DOHH2 (cell line): ENCODE results near the gene SEMA5B.

Experiments
- H3F3A ChIP-seq: fragments of 200-600 bp; sonication (generic), shearing (Covaris generic); 2 replicates; pipeline ENCODE4 v1.6.0; 2016; ENCODE audit warnings: antibody characterized with exemption, mild to moderate bottlenecking; ENCODE audit not compliant: control insufficient read depth, insufficient read depth
- H3K27ac ChIP-seq: fragments of 200-600 bp; sonication (generic); 2 replicates; pipeline ENCODE4 v1.5.1; 2014; ENCODE audit warnings: low read depth, mild to moderate bottlenecking, low read length, moderate library complexity
- H3K27me3 ChIP-seq: fragments of 200-600 bp; sonication (generic); 2 replicates; pipeline ENCODE4 v1.6.1; 2014; ENCODE audit warnings: mild to moderate bottlenecking, low read length, mixed read lengths; ENCODE audit not compliant: control insufficient read depth
- H3K36me3 ChIP-seq: fragments of 200-600 bp; sonication (generic); 2 replicates; pipeline ENCODE4 v1.6.1; 2014; ENCODE audit warnings: mild to moderate bottlenecking, low read length, moderate library complexity, mixed read lengths; ENCODE audit not compliant: control insufficient read depth
- H3K4me1 ChIP-seq: fragments of 200-600 bp; sonication (generic); 2 replicates; pipeline ENCODE4 v1.6.1; 2014; ENCODE audit warnings: mild to moderate bottlenecking, low read length, mixed read lengths; ENCODE audit not compliant: control insufficient read depth
- H3K4me2 ChIP-seq: fragments of 200-600 bp; sonication (generic); 2 replicates; pipeline ENCODE4 v1.6.0; 2014; ENCODE audit warnings: mild to moderate bottlenecking, low read length, moderate library complexity
- H3K4me3 ChIP-seq: fragments of 200-600 bp; sonication (generic); 2 replicates; pipeline ENCODE4 v1.5.1; 2014; ENCODE audit warnings: mild to moderate bottlenecking, low read length, mixed read lengths
- H3K79me2 ChIP-seq: fragments of 200-600 bp; sonication (generic); 2 replicates; pipeline ENCODE4 v1.6.1; 2014; ENCODE audit warnings: mild to moderate bottlenecking, low read length, mixed read lengths; ENCODE audit not compliant: control insufficient read depth
- H3K9me2 ChIP-seq: fragments of 200-600 bp; sonication (generic); replicated peaks from 2 replicates; pipeline ENCODE4 v1.6.1; 2014; ENCODE audit warnings: mild to moderate bottlenecking, low read length, mixed read lengths; ENCODE audit not compliant: control insufficient read depth
- H3K9me3 ChIP-seq: fragments of 200-600 bp; sonication (generic); 2 replicates; pipeline ENCODE4 v1.6.1; 2014; ENCODE audit warnings: antibody characterized with exemption, low read length, mixed read lengths; ENCODE audit not compliant: control insufficient read depth, insufficient read depth
- H4K20me1 ChIP-seq: fragments of 200-600 bp; sonication (generic); 2 replicates; pipeline ENCODE4 v1.6.0; 2014; ENCODE audit warnings: low read depth, mild to moderate bottlenecking, antibody characterized with exemption, low read length, moderate library complexity; ENCODE audit not compliant: control insufficient read depth, insufficient read depth
- EZH2phosphoT487 ChIP-seq: fragments of 200-600 bp; sonication (generic); IDR thresholded peaks from 2 replicates; pipeline ENCODE4 v1.6.1; 2017; ENCODE audit warnings: borderline replicate concordance, mild to moderate bottlenecking, antibody characterized with exemption, low read length, moderate library complexity, mixed read lengths
- TF ChIP-seq, protein P1 (sequence below): fragments of 200-600 bp; sonication (generic); IDR thresholded peaks from one replicate; pipeline ENCODE4 v1.5.1; 2014; ENCODE audit warnings: antibody characterized with exemption, mild to moderate bottlenecking, low read depth, low read length; ENCODE audit not compliant: poor library complexity, severe bottlenecking

Gene SEMA5B

GRCh38 chr3:123042413-123042812, 14.8 kb upstream of the SEMA5B start:
- TF ChIP-seq, protein P1, sequence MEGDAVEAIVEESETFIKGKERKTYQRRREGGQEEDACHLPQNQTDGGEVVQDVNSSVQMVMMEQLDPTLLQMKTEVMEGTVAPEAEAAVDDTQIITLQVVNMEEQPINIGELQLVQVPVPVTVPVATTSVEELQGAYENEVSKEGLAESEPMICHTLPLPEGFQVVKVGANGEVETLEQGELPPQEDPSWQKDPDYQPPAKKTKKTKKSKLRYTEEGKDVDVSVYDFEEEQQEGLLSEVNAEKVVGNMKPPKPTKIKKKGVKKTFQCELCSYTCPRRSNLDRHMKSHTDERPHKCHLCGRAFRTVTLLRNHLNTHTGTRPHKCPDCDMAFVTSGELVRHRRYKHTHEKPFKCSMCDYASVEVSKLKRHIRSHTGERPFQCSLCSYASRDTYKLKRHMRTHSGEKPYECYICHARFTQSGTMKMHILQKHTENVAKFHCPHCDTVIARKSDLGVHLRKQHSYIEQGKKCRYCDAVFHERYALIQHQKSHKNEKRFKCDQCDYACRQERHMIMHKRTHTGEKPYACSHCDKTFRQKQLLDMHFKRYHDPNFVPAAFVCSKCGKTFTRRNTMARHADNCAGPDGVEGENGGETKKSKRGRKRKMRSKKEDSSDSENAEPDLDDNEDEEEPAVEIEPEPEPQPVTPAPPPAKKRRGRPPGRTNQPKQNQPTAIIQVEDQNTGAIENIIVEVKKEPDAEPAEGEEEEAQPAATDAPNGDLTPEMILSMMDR = no peak
- TF ChIP-seq EZH2phosphoT487 = no peak
- Histone ChIP-seq H3K27ac (no peak overlapping the region), H3K36me3 (no peaks in the 10 kb centered on the region), H3K9me3 (no peaks in the 10 kb centered on the region), H4K20me1 (no peaks in the 10 kb centered on the region), H3K27me3 (peaks cover 26% of the 10 kb centered on the region), H3K4me1 (no peaks in the 10 kb centered on the region), H3K4me3 (no peak overlapping the region), H3F3A (no peaks in the 10 kb centered on the region), H3K9me2 (no peaks in the 10 kb centered on the region), H3K79me2 (no peaks in the 10 kb centered on the region), H3K4me2 (no peak overlapping the region)

- Histone ChIP-seq H3K27ac (no peak overlapping the region), H3K4me3 (no peak overlapping the region), H3K9me2 (no peaks in the 10 kb centered on the region), H3K27me3 (peaks cover 31% of the 10 kb centered on the region), H3K4me1 (no peaks in the 10 kb centered on the region), H4K20me1 (no peaks in the 10 kb centered on the region), H3F3A (no peaks in the 10 kb centered on the region), H3K9me3 (no peaks in the 10 kb centered on the region), H3K36me3 (no peaks in the 10 kb centered on the region), H3K4me2 (no peak overlapping the region), H3K79me2 (no peaks in the 10 kb centered on the region)
- no peak for TF ChIP-seq EZH2phosphoT487
- TF ChIP-seq, protein P1 = no peak
These were observed 11.6 kb upstream of the SEMA5B start for GRCh38 chr3:123039178-123039577.

- Histone ChIP-seq H3K4me3 (no peak overlapping the region), H3K4me2 (no peak overlapping the region), H3K9me2 (no peaks in the 10 kb centered on the region), H3K36me3 (no peaks in the 10 kb centered on the region), H3K9me3 (no peaks in the 10 kb centered on the region), H3K27me3 (peaks cover 31% of the 10 kb centered on the region), H4K20me1 (no peaks in the 10 kb centered on the region), H3K79me2 (no peaks in the 10 kb centered on the region), H3K4me1 (no peaks in the 10 kb centered on the region), H3F3A (no peaks in the 10 kb centered on the region), H3K27ac (no peak overlapping the region)
- TF ChIP-seq, protein P1 = no peak
- no peak for TF ChIP-seq EZH2phosphoT487
These were observed 11.2 kb upstream of the SEMA5B start for GRCh38 chr3:123038751-123039150.

DNA sequence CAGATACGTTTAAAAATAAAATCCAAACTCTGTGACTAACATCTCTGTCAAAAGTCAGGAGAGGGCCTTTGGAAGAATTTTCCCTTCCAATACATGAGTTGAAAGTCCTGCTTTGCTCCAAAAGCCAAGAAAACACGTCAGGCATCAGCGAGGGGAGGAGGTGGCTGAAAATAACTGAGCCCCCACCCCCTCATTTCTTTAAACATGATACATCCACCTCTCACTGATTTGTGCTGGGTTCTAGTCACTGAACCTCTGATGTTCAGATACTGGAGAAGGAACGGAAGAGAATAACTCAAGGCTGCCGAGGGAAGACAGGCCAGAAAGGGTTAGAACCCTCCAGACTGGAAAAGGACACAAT, 9.4 kb upstream of the SEMA5B start:
- Histone ChIP-seq H3F3A (no peaks in the 10 kb centered on the region), H3K79me2 (no peaks in the 10 kb centered on the region), H3K4me2 (no peak overlapping the region), H3K9me3 (no peaks in the 10 kb centered on the region), H4K20me1 (no peaks in the 10 kb centered on the region), H3K4me3 (no peak overlapping the region), H3K9me2 (no peaks in the 10 kb centered on the region), H3K27ac (no peak overlapping the region), H3K27me3 (peaks cover 32% of the 10 kb centered on the region), H3K4me1 (no peaks in the 10 kb centered on the region), H3K36me3 (no peaks in the 10 kb centered on the region)
- TF ChIP-seq, protein P1 = no peak
- no peak for TF ChIP-seq EZH2phosphoT487
